GM12865 (cell line): Measurements from ENCODE around the gene MRPL44.
"Not testable (repeated sequence)": the region's sequence is repeated elsewhere in the genome, so short reads cannot be mapped to it uniquely, and the experiment has no call there.

Experiments used
- DNase-seq: peaks from one replicate; pipeline ENCODE4 v3.0.0; 2010; ENCODE audit warnings: low read depth
- H3K4me3 ChIP-seq: 2 replicates; pipeline ENCODE4 v1.5.1; 2011; ENCODE audit warnings: mild to moderate bottlenecking, low read depth, low read length, control low read depth
- CTCF ChIP-seq: IDR thresholded peaks from 2 replicates; pipeline ENCODE4 v1.5.1; 2011; ENCODE audit warnings: low read length, control low read depth, low read depth, inconsistent platforms; ENCODE audit not compliant: insufficient read depth; ENCODE audit errors: missing control alignments

The MRPL44 gene

GRCh38 chr2:223999862-224000261 lies 42.6 kb downstream of the MRPL44 start:
- no peak for TF ChIP-seq CTCF
- H3K4me3 ChIP-seq, result no peak overlapping the region
- no peak for DNase-seq

GRCh38 chr2:224000662-224001061 lies 43.4 kb downstream of the MRPL44 start:
- not testable (repeated sequence) for DNase-seq, H3K4me3 ChIP-seq

GRCh38 chr2:224004105-224004695 lies 46.9 kb downstream of the MRPL44 start:
- no peak overlapping the region for H3K4me3 ChIP-seq
- no peak for DNase-seq
- TF ChIP-seq CTCF, result no peak

- no peak for DNase-seq
- no peak for TF ChIP-seq CTCF
- H3K4me3 ChIP-seq, result no peak overlapping the region
These were observed 51.5 kb downstream of the MRPL44 start for GRCh38 chr2:224008702-224009261.

- no peak for DNase-seq
- H3K4me3 ChIP-seq, result no peak overlapping the region
- no peak for TF ChIP-seq CTCF
These were observed 52.5 kb downstream of the MRPL44 start for GRCh38 chr2:224009605-224010315.

- no peak for DNase-seq
- no peak for TF ChIP-seq CTCF
- H3K4me3 ChIP-seq, result no peak overlapping the region
These were observed 54.6 kb downstream of the MRPL44 start for GRCh38 chr2:224011837-224012236.

- no peak for TF ChIP-seq CTCF
- H3K4me3 ChIP-seq, result no peak overlapping the region
- DNase-seq, result no peak
These were observed 57.1 kb downstream of the MRPL44 start for GRCh38 chr2:224014336-224014735.
